ENCODE measurements around the gene LDLRAD4.

The LDLRAD4 gene

DNA sequence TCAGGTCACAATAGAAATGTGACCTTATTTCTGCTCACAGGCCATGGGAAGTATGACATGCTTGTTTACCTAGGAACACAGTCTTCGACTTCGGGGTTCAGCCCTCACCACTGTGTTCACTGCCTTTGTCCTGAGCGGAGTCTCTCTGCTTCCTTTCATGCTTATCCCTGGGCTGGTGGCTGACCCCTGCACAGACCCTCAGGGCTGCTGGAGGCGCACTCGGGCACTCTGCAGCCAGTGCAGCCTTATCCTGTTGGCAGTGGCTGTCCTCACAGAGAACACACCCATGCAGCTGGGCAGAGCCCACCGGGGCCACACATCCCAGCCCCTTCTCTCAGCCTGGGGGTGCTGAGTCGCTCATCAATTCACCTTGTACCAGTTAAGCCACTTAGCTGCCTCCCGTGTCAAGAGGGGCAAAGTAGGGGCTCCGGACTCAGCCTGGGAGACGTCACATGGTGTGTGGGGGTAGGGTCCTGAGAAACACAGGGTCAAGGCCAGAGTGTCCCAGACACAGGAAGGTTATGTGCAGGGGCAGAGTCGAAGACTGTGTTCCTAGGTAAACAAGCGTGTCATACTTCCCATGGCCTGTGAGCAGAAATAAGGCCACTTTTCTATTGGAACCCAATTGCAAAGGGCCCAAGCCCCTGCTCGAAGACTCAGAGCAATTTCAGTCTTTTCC, 400.3 kb downstream of the LDLRAD4 start:
- Histone ChIP-seq H3K27me3 (ENCODE audit: control insufficient read depth, insufficient read depth, low read length) (no peaks in the 10 kb centered on the region), H3K4me3 (ENCODE audit: low read depth, low read length) (no peak overlapping the region), H3K27ac (no peak overlapping the region), H3K4me2 (ENCODE audit: low read length) (no peak overlapping the region), H3K9me3 (ENCODE audit: control insufficient read depth, low read length) (no peaks in the 10 kb centered on the region), H3K36me3 (ENCODE audit: control insufficient read depth, insufficient read depth, low read length) (no peaks in the 10 kb centered on the region), H2AFZ (no peak overlapping the region), H3K4me1 (no peaks in the 10 kb centered on the region), H3K9ac (no peak overlapping the region), H3K79me2 (no peaks in the 10 kb centered on the region)
- TF ChIP-seq, protein P1, sequence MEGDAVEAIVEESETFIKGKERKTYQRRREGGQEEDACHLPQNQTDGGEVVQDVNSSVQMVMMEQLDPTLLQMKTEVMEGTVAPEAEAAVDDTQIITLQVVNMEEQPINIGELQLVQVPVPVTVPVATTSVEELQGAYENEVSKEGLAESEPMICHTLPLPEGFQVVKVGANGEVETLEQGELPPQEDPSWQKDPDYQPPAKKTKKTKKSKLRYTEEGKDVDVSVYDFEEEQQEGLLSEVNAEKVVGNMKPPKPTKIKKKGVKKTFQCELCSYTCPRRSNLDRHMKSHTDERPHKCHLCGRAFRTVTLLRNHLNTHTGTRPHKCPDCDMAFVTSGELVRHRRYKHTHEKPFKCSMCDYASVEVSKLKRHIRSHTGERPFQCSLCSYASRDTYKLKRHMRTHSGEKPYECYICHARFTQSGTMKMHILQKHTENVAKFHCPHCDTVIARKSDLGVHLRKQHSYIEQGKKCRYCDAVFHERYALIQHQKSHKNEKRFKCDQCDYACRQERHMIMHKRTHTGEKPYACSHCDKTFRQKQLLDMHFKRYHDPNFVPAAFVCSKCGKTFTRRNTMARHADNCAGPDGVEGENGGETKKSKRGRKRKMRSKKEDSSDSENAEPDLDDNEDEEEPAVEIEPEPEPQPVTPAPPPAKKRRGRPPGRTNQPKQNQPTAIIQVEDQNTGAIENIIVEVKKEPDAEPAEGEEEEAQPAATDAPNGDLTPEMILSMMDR (IDR thresholded peaks at IDR 0.05): no peak

DNA sequence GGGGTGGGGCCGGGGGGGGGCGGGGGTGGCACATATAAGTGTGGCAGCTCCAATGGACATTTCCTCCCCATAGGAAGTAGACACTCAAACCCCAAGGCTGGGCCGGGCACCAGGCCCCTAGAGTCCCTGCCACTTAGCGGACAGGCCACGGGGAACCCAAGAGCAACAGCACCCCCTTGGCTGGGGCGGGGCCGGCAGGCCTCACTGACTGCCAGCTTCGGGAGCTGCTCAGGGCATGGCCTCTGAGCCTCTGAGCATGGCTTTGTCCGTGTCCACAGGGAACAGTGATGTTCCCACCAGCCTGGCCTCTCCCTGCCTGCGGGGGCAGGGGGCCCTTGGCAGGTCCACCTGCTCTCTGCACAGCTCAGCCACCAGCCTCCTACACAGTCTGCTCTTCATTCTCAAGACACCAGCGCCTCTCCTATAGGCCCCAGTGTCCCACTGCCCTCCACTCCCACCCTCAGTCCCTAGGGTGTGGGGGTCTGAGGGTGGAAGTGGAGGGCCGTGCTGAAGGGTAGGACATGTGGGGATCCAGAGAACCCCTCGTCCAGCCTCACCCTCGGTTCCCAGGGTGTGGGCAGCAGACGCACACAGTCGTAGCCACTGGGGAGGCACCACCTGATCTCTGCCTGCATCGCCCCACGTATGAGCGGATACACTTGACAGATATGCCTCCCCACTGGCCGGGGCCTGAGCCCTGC, 401.1 kb downstream of the LDLRAD4 start:
- no peaks in the 10 kb centered on the region for H3K27me3 ChIP-seq (ENCODE audit: control insufficient read depth, insufficient read depth, low read length)
- H3K4me3 ChIP-seq (ENCODE audit: low read depth, low read length): no peak overlapping the region
- H3K36me3 ChIP-seq (ENCODE audit: control insufficient read depth, insufficient read depth, low read length): no peaks in the 10 kb centered on the region
- no peaks in the 10 kb centered on the region for H3K4me1 ChIP-seq
- TF ChIP-seq, protein P1 (IDR thresholded peaks at IDR 0.05): no peak
- no peaks in the 10 kb centered on the region for H3K9me3 ChIP-seq (ENCODE audit: control insufficient read depth, low read length)
- H3K79me2 ChIP-seq: no peaks in the 10 kb centered on the region
- H3K27ac ChIP-seq: no peak overlapping the region
- H3K9ac ChIP-seq: no peak overlapping the region
- no peak overlapping the region for H2AFZ ChIP-seq
- H3K4me2 ChIP-seq (ENCODE audit: low read length): no peak overlapping the region

DNA sequence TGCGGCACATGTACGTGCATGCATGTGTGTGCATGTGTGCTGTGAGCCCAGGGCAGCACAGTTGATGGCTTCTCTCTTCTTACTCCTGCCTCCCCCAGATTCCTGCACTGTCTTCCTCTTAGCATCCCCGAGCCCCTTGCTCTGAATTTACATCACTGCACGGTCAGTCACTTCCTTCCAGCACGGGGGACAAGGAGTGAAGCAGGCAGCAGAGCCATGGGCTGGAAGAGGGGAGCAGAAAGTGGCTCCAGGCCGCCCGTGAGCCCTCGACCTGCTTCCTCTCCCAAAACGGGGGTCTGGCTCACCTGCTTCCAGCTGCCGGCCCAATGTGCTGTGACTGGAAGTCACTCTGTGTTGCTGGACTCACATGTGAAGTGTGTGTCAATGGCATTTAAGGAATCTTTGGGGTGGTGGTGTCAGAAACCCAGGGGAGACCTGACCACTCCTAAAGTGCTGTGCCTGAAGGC, 401.7 kb downstream of the LDLRAD4 start:
- H3K27ac ChIP-seq: no peak overlapping the region
- no peaks in the 10 kb centered on the region for H3K4me1 ChIP-seq
- no peak overlapping the region for H3K4me3 ChIP-seq (ENCODE audit: low read depth, low read length)
- no peaks in the 10 kb centered on the region for H3K9me3 ChIP-seq (ENCODE audit: control insufficient read depth, low read length)
- no peaks in the 10 kb centered on the region for H3K27me3 ChIP-seq (ENCODE audit: control insufficient read depth, insufficient read depth, low read length)
- no peak overlapping the region for H3K9ac ChIP-seq
- no peak overlapping the region for H2AFZ ChIP-seq
- TF ChIP-seq, protein P1 (IDR thresholded peaks at IDR 0.05): no peak
- no peaks in the 10 kb centered on the region for H3K79me2 ChIP-seq
- no peak overlapping the region for H3K4me2 ChIP-seq (ENCODE audit: low read length)
- H3K36me3 ChIP-seq (ENCODE audit: control insufficient read depth, insufficient read depth, low read length): no peaks in the 10 kb centered on the region

DNA sequence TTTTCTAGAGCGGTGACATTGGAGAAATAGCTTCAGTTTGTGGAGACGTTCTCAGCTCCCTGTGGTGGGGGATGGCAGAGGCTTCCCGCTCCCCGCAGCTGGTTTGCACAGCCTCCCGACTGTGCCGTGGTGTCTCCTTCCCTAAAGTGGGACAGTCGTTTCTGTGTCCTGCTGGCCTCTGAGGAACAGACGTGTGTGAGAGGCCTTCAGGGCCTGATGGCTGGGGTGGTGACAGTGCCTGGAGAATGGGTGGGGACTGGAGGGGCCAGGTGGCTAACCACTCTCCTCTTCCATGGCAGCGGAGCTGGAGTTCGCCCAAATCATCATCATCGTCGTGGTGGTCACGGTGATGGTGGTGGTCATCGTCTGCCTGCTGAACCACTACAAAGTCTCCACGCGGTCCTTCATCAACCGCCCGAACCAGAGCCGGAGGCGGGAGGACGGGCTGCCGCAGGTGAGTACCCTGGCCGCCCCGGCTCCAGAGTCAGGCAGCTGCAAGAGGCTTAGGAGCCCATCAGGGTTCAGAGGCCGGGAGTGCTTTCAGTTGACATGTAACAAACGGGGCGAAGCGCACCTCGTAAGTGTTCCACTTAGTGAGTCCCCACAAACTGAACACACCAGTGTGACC, 402.4 kb downstream of the LDLRAD4 start:
- Histone ChIP-seq H3K79me2 (no peaks in the 10 kb centered on the region), H3K36me3 (ENCODE audit: control insufficient read depth, insufficient read depth, low read length) (no peaks in the 10 kb centered on the region), H3K27me3 (ENCODE audit: control insufficient read depth, insufficient read depth, low read length) (no peaks in the 10 kb centered on the region), H3K4me2 (ENCODE audit: low read length) (no peak overlapping the region), H3K9ac (no peak overlapping the region), H3K4me1 (no peaks in the 10 kb centered on the region), H3K27ac (no peak overlapping the region), H3K4me3 (ENCODE audit: low read depth, low read length) (no peak overlapping the region), H2AFZ (no peak overlapping the region), H3K9me3 (ENCODE audit: control insufficient read depth, low read length) (no peaks in the 10 kb centered on the region)
- TF ChIP-seq, protein P1 (IDR thresholded peaks at IDR 0.05): no peak
